ENCODE measurements around the gene ADCY4. TPM values are rescaled to one million over a fixed set of nuclear protein-coding genes. Genes with fewer than 3 reads are reported as not detected.
A peak's percentile ranks its signal among the peaks of the same experiment; 100 is the strongest.

Gene ADCY4
- total RNA-seq, 1 donor from 2014 or later, result 3.3 TPM

- no peaks in the 10 kb centered on the region for H3K36me3 Mint-ChIP-seq (ENCODE audit: low read depth)
- no peak overlapping the region for H3K27ac Mint-ChIP-seq (ENCODE audit: unreplicated experiment)
- H3K27me3 Mint-ChIP-seq (ENCODE audit: low read depth), result peaks cover 24% of the 10 kb centered on the region
- no peak for TF ChIP-seq CTCF (IDR thresholded peaks at IDR 0.05)
- H3K4me3 Mint-ChIP-seq (ENCODE audit: unreplicated experiment), result no peak overlapping the region
- no peaks in the 10 kb centered on the region for H3K9me3 Mint-ChIP-seq (ENCODE audit: low read depth)
- DNase-seq (ENCODE audit: low spot score), result no peak
- peaks cover 7% of the 10 kb centered on the region for H3K4me1 Mint-ChIP-seq (ENCODE audit: low read depth)
These were observed 5.7 kb upstream of the ADCY4 start for GRCh38 chr14:24340606-24341005.

GRCh38 chr14:24339284-24340151, 4.6 kb upstream of the ADCY4 start, which contains the start of gene RIPK3:
TSS of gene RIPK3 (minus strand) at chr14:24339991. CDS start at chr14:24339826, 165 bp downstream.
- Mint-ChIP-seq H3K4me1 (ENCODE audit: low read depth) (peaks cover 14% of the 10 kb centered on the region), H3K4me3 (ENCODE audit: unreplicated experiment) (peak within 1 kb of the TSS; percentile 60), H3K27ac (ENCODE audit: unreplicated experiment) (no peak within 1 kb of the TSS), H3K27me3 (ENCODE audit: low read depth) (peaks cover 23% of the 10 kb centered on the region), H3K9me3 (ENCODE audit: low read depth) (no peaks in the 10 kb centered on the region), H3K36me3 (ENCODE audit: low read depth) (no peaks in the 10 kb centered on the region)
- no peak for DNase-seq (ENCODE audit: low spot score)
- TF ChIP-seq CTCF (IDR thresholded peaks at IDR 0.05), result no peak

GRCh38 chr14:24338843-24339242, 4.0 kb upstream of the ADCY4 start:
- DNase-seq (ENCODE audit: low spot score), result no peak
- TF ChIP-seq CTCF (IDR thresholded peaks at IDR 0.05), result no peak
- Mint-ChIP-seq H3K4me3 (ENCODE audit: unreplicated experiment) (no peak overlapping the region), H3K9me3 (ENCODE audit: low read depth) (no peaks in the 10 kb centered on the region), H3K27ac (ENCODE audit: unreplicated experiment) (no peak overlapping the region), H3K27me3 (ENCODE audit: low read depth) (peaks cover 19% of the 10 kb centered on the region), H3K4me1 (ENCODE audit: low read depth) (peaks cover 20% of the 10 kb centered on the region), H3K36me3 (ENCODE audit: low read depth) (no peaks in the 10 kb centered on the region)

- H3K27me3 Mint-ChIP-seq (ENCODE audit: low read depth), result peaks cover 15% of the 10 kb centered on the region
These were observed 2.9 kb upstream of the ADCY4 start for GRCh38 chr14:24337824-24338175.

More at GRCh38 chr14:24337824-24338175, 2.9 kb upstream of the ADCY4 start:
- Mint-ChIP-seq H3K27ac (ENCODE audit: unreplicated experiment) (no peak overlapping the region), H3K9me3 (ENCODE audit: low read depth) (no peaks in the 10 kb centered on the region), H3K4me3 (ENCODE audit: unreplicated experiment) (no peak overlapping the region), H3K36me3 (ENCODE audit: low read depth) (no peaks in the 10 kb centered on the region), H3K4me1 (ENCODE audit: low read depth) (peaks cover 27% of the 10 kb centered on the region)
- DNase-seq (ENCODE audit: low spot score), result no peak
- TF ChIP-seq CTCF (IDR thresholded peaks at IDR 0.05), result no peak

Data from chondrocyte (in vitro differentiated cells).